Neuronal stem cell (in vitro differentiated cells): ENCODE data around the gene GPR22.

ENCODE experiments used
- DNase-seq: peaks from one replicate; pipeline ENCODE4 v3.0.0-alpha.2; 2013; ENCODE audit warnings: low spot score
- H2AFZ ChIP-seq: one replicate; pipeline ENCODE4 v1.6.1; 2013; ENCODE audit warnings: mild to moderate bottlenecking, low read length, inconsistent platforms
- H2AK5ac ChIP-seq: 2 replicates; pipeline ENCODE4 v1.6.1; 2013; ENCODE audit warnings: low read depth, mild to moderate bottlenecking, inconsistent platforms, low read length, moderate library complexity, mixed read lengths
- H2BK120ac ChIP-seq: 2 replicates; pipeline ENCODE4 v1.6.1; 2013; ENCODE audit warnings: low read depth, mild to moderate bottlenecking, inconsistent platforms, low read length, moderate library complexity, mixed read lengths
- H2BK12ac ChIP-seq: one replicate; pipeline ENCODE4 v1.6.1; 2013; ENCODE audit warnings: low read length, inconsistent platforms
- H2BK15ac ChIP-seq: 2 replicates; pipeline ENCODE4 v1.6.1; 2013; ENCODE audit warnings: mild to moderate bottlenecking, low read length, inconsistent platforms, mixed read lengths
- H2BK5ac ChIP-seq: one replicate; pipeline ENCODE4 v1.6.1; 2013; ENCODE audit warnings: inconsistent platforms, mild to moderate bottlenecking, low read length, moderate library complexity
- H3K14ac ChIP-seq: one replicate; pipeline ENCODE4 v1.6.1; 2013; ENCODE audit warnings: low read length, inconsistent platforms
- H3K18ac ChIP-seq: 2 replicates; pipeline ENCODE4 v1.6.1; 2013; ENCODE audit warnings: low read length, inconsistent platforms
- H3K23ac ChIP-seq: 2 replicates; pipeline ENCODE4 v1.6.1; 2013; ENCODE audit warnings: low read depth, mild to moderate bottlenecking, mixed read lengths, low read length, inconsistent platforms; ENCODE audit not compliant: poor library complexity
- H3K27ac ChIP-seq: replicated peaks from 3 replicates; pipeline ENCODE4 v1.5.1; 2013; ENCODE audit warnings: low read length, inconsistent platforms
- H3K27me3 ChIP-seq, 3 experiments: 2 replicates each; pipeline ENCODE4 v1.6.1; 2013; ENCODE audit warnings: low read length in 3 of 3, mild to moderate bottlenecking in 2 of 3, inconsistent platforms in 1 of 3, low read depth in 1 of 3, mixed read lengths in 1 of 3, moderate library complexity in 1 of 3; ENCODE audit not compliant: control insufficient read depth in 3 of 3, insufficient read depth in 3 of 3
- H3K36me3 ChIP-seq, 2 donors: replicated peaks in 1 of 2; 2 replicates each; pipeline ENCODE4 v1.6.1; 2013; ENCODE audit warnings: low read length in 2 of 2; ENCODE audit not compliant: control insufficient read depth in 2 of 2, insufficient read depth in 2 of 2
- H3K4ac ChIP-seq: 2 replicates; pipeline ENCODE4 v1.6.1; 2013; ENCODE audit warnings: inconsistent platforms, mild to moderate bottlenecking, low read length, moderate library complexity
- H3K4me1 ChIP-seq, 2 donors: 1 replicate in 1 of 2; 2 replicates in 1 of 2; pipeline ENCODE4 v1.6.1; 2013; ENCODE audit warnings: low read length in 2 of 2, low read depth in 1 of 2; ENCODE audit not compliant: control insufficient read depth in 2 of 2, insufficient read depth in 1 of 2
- H3K4me2 ChIP-seq: one replicate; pipeline ENCODE4 v1.6.1; 2013; ENCODE audit warnings: mild to moderate bottlenecking, low read length, inconsistent platforms; ENCODE audit not compliant: insufficient read depth, poor library complexity, severe bottlenecking
- H3K4me3 ChIP-seq, 2 donors: 2 replicates each; pipeline ENCODE4 v1.5.1; 2013; ENCODE audit warnings: low read length in 2 of 2, mild to moderate bottlenecking in 2 of 2, inconsistent platforms in 1 of 2, moderate library complexity in 1 of 2
- H3K79me1 ChIP-seq: one replicate; pipeline ENCODE4 v1.6.1; 2013; ENCODE audit warnings: low read depth, mild to moderate bottlenecking, inconsistent platforms, low read length, moderate library complexity
- H3K9ac ChIP-seq: one replicate; pipeline ENCODE4 v1.6.1; 2013; ENCODE audit warnings: mild to moderate bottlenecking, low read depth, low read length, inconsistent platforms; ENCODE audit not compliant: poor library complexity
- H3K9me3 ChIP-seq, 2 donors: replicated peaks in 1 of 2; 2 replicates each; pipeline versions ENCODE3 to v1.6.1; 2013; ENCODE audit warnings: low read length in 2 of 2, mild to moderate bottlenecking in 2 of 2, inconsistent platforms in 1 of 2, low read depth in 1 of 2, mixed read lengths in 1 of 2, moderate library complexity in 1 of 2; ENCODE audit not compliant: control insufficient read depth in 2 of 2, insufficient read depth in 1 of 2
- H4K8ac ChIP-seq: one replicate; pipeline ENCODE4 v1.6.1; 2013; ENCODE audit warnings: low read depth, mild to moderate bottlenecking, inconsistent platforms, low read length, moderate library complexity
- H4K91ac ChIP-seq: one replicate; pipeline ENCODE4 v1.6.1; 2013; ENCODE audit warnings: low read length, low read depth, mild to moderate bottlenecking, inconsistent platforms; ENCODE audit not compliant: poor library complexity
- WGBS, 2 donors: extraction: QIAGEN DNeasy Blood & Tissue Kit; methylation state at CpG; one replicate each; pipeline ENCODE4 v1.1.7; 2013; ENCODE audit warnings: missing lambda C conversion rate in 2 of 2, mixed read lengths in 1 of 2; ENCODE audit not compliant: insufficient read length in 2 of 2, insufficient replicate concordance in 1 of 2; ENCODE audit errors: extremely low coverage in 2 of 2; 5-methylcytosine and 5-hydroxymethylcytosine counted together

GPR22 gene

GRCh38 chr7:107474104-107474521, 4.3 kb downstream of the GPR22 start:
- Histone ChIP-seq H2BK12ac (no peak overlapping the region), H3K9ac (no peak overlapping the region), H3K4me1 (peaks cover 0 to 6% of the 10 kb centered on the region in 2 donors), H3K4me3 (no peak overlapping the region), H3K4me2 (no peak overlapping the region), H3K36me3 (no peaks in the 10 kb centered on the region), H2BK15ac (no peak overlapping the region), H3K4ac (no peak overlapping the region), H3K18ac (no peak overlapping the region), H3K79me1 (no peaks in the 10 kb centered on the region), H3K27ac (no peak overlapping the region), H2BK120ac (no peak overlapping the region), H3K14ac (no peak overlapping the region), H3K27me3 (no peaks in the 10 kb centered on the region), H2AFZ (no peak overlapping the region), H4K8ac (no peak overlapping the region), H2AK5ac (no peak overlapping the region), H4K91ac (no peak overlapping the region), H2BK5ac (no peak overlapping the region), H3K23ac (no peak overlapping the region), H3K9me3 (no peaks in the 10 kb centered on the region)
- no peak for DNase-seq
- no CpG with 5 or more reads among the region's 5 CpGs for WGBS, 2 donors

DNA sequence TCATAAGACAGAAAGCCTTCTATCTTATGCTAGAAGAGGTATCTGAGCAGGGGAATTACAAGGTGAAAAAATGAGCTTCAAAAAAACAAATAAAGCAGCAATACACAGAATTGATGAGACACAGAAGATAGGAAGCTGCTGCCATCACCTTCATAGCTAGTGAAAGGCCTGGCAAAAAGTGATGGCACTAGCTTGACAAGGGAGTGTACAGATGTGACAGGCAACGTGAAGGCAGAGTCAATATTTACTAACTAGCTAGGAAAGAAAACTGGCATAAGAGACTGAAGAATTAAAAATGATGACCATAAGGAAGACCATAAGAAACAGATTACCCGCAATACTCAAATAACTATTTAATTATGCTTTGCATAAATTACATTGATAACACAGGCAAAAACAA, 9.4 kb downstream of the GPR22 start:
- no peak overlapping the region for H3K9ac ChIP-seq
- no peak overlapping the region for H3K14ac ChIP-seq
- H4K8ac ChIP-seq = no peak overlapping the region
- no peak overlapping the region for H2BK15ac ChIP-seq
- H2BK12ac ChIP-seq = no peak overlapping the region
- no peaks in the 10 kb centered on the region for H3K27me3 ChIP-seq
- no peak overlapping the region for H2BK5ac ChIP-seq
- no peaks in the 10 kb centered on the region for H3K9me3 ChIP-seq
- no peak overlapping the region for H3K18ac ChIP-seq
- H3K4me3 ChIP-seq = no peak overlapping the region
- no peaks in the 10 kb centered on the region for H3K79me1 ChIP-seq
- H2BK120ac ChIP-seq = no peak overlapping the region
- H3K4me2 ChIP-seq = no peak overlapping the region
- no peaks in the 10 kb centered on the region for H3K36me3 ChIP-seq
- H2AFZ ChIP-seq = no peak overlapping the region
- no peak for DNase-seq
- no peak overlapping the region for H3K23ac ChIP-seq
- H4K91ac ChIP-seq = no peak overlapping the region
- no peaks in the 10 kb centered on the region for H3K4me1 ChIP-seq
- no peak overlapping the region for H3K4ac ChIP-seq
- no CpG with 5 or more reads among the region's 2 CpGs for WGBS, 2 donors
- no peak overlapping the region for H3K27ac ChIP-seq
- no peak overlapping the region for H2AK5ac ChIP-seq

- no peaks in the 10 kb centered on the region for H3K36me3 ChIP-seq
- H2BK12ac ChIP-seq = no peak overlapping the region
- H3K27me3 ChIP-seq = no peaks in the 10 kb centered on the region
- no peak overlapping the region for H3K9ac ChIP-seq
- H3K23ac ChIP-seq = no peak overlapping the region
- no peak overlapping the region for H3K4me2 ChIP-seq
- no peaks in the 10 kb centered on the region for H3K9me3 ChIP-seq
- no peak overlapping the region for H2AFZ ChIP-seq
- no CpG with 5 or more reads among the region's 3 CpGs for WGBS, 2 donors
- no peak overlapping the region for H3K27ac ChIP-seq
- H3K4me3 ChIP-seq = no peak overlapping the region
- H4K91ac ChIP-seq = no peak overlapping the region
- H2BK5ac ChIP-seq = no peak overlapping the region
- no peak overlapping the region for H2BK120ac ChIP-seq
- H3K14ac ChIP-seq = no peak overlapping the region
- H4K8ac ChIP-seq = no peak overlapping the region
- peaks cover 1% of the 10 kb centered on the region for H3K79me1 ChIP-seq
- H3K4ac ChIP-seq = no peak overlapping the region
- no peak overlapping the region for H3K18ac ChIP-seq
- DNase-seq = no peak
- no peak overlapping the region for H2BK15ac ChIP-seq
- no peaks in the 10 kb centered on the region for H3K4me1 ChIP-seq
- no peak overlapping the region for H2AK5ac ChIP-seq
These were observed 11.1 kb downstream of the GPR22 start for GRCh38 chr7:107480932-107481331.

- Histone ChIP-seq H3K4me2 (no peak overlapping the region), H4K91ac (no peak overlapping the region), H2BK12ac (no peak overlapping the region), H2AK5ac (no peak overlapping the region), H2BK15ac (no peak overlapping the region), H3K14ac (no peak overlapping the region), H2BK120ac (no peak overlapping the region), H3K9ac (no peak overlapping the region), H3K27me3 (no peaks in the 10 kb centered on the region), H3K4ac (no peak overlapping the region), H2BK5ac (no peak overlapping the region), H3K27ac (no peak overlapping the region), H3K9me3 (no peaks in the 10 kb centered on the region), H2AFZ (no peak overlapping the region), H4K8ac (no peak overlapping the region), H3K79me1 (peaks cover 1% of the 10 kb centered on the region), H3K23ac (no peak overlapping the region), H3K18ac (no peak overlapping the region), H3K4me3 (no peak overlapping the region), H3K4me1 (no peaks in the 10 kb centered on the region), H3K36me3 (no peaks in the 10 kb centered on the region)
- 100% methylated on average over 1 of the region's 1 CpG; no CpG with 5 or more reads in 1 of the 2 donors for WGBS, 2 donors
- DNase-seq = no peak
These were observed 12.7 kb downstream of the GPR22 start for GRCh38 chr7:107482571-107482970.
